ENCODE data around the gene TMEM250.

The TMEM250 gene

GRCh38 chr9:136147038-136147889 is 28.6 kb upstream of the TMEM250 start:
- FAIRE-seq = no peak

DNA sequence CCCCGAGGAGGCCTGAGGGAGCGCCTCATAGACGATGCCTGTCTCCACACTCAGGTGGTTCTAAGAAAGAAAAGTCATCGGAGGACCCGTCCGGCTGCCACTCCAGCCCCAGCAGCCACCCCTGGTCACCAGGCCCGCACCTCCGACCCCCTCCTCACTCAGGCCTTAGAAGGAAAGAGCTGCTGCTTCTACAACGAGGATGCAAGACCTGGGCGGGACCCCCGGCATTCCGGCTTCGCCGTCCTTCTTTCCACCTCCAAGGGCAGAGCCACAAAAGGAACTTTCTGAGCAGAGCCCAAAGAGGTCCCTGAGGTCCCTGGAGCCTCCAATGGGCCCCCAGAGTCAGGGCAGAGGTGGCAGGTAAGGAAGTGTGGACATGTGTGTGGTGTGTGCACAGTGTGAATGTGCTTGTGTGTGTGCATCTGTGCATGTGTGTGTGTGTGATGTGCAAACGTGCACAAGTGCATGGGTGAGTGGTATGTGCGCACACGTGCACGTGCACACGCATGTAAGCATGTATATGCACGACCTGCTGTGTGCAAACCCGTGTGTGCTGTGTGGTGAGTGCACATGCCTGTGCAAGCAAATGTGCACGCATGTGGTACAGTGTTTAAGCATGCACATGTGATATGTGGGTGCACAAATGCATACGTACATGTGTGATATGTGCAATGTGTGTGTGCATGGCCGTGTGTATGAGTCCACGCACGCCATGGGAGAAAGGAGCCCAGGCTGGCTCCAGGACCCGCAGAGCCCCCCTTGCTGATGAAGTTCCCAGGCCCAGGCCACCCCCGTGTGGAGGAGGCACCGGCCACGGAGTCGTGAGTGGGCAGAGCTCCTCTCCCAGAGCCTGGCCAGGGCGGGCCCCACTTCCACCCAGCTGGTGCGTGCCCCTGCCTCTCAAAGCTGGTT is 27.7 kb upstream of the TMEM250 start:
- no peak for FAIRE-seq

DNA sequence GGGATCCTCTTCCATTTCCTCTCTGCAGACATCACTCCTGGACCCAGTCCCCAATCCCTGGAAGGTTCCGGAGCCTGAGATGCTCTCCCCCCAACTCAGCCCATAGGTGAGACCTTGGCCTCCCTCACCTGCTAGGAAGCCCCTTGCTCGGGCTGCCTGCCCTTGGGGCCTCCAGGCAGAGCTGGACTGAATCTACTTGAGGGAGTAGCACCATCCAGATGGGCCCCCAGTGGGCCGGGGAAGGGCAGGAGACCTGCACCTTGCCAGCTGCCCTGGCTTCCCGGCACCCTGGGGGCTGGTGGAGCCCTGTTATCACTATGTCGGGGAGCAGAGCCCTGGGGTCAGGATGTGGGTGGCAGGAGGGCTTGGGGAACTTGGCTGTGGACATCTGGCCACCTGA is 26.9 kb upstream of the TMEM250 start:
- no peak for FAIRE-seq

DNA sequence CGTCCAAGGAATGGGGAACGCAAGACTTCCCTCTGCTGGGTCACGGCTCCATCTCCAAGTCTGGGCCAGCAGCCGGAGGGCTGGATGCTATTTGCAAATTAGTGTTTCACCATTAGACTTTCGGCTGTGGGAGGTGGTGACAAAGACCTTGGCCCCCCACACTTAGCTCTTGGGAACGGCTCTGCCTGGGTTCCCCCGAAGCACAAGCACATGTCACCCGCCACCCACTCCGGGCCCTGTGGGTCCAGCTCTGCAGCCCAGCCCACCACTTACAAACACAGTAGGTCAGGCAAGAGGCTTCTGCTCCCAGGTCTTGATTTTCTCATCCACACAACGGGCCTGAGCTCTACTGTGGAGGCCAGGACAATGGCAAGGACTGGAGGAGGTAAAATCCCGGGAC is 25.8 kb upstream of the TMEM250 start:
- FAIRE-seq = no peak

DNA sequence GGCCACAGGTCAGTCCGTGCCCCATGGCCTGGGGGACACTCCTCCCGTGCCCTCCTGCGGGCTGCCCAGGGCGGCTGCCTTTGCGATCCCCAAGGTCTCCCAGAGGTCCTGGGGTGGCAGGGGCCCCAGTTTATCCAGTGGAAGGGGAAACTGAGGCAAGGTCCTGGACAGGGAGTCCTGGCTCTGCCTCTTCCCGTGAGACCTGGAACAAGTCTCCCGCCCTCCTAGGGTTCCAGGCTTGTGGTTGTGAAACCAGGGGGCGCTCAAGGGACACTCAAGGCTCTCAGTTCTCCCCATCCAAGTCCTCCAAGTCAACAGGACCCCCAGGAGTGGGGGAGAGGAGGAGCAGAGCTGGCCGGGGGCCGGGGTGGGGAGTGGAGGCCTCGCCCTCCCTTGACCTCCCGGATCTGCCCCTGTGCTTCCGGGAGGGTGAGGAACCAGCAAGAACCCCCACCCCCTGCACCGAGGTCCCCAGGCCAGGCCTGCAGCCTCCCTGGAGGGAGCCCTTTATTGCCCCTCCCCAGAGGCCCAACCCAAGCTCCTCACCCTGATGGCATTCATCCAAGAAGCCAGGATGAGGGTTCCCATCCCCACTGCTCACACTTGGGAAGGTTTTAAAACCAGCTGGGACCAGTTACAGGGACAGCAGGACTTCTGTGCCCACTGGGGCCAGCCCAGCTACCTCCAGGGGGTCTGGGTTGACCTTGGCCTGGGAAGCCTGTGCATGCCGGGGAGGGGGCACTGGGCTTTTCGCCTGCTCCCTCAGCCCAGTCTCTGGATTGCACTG is 24.7 kb upstream of the TMEM250 start:
- no peak for FAIRE-seq

DNA sequence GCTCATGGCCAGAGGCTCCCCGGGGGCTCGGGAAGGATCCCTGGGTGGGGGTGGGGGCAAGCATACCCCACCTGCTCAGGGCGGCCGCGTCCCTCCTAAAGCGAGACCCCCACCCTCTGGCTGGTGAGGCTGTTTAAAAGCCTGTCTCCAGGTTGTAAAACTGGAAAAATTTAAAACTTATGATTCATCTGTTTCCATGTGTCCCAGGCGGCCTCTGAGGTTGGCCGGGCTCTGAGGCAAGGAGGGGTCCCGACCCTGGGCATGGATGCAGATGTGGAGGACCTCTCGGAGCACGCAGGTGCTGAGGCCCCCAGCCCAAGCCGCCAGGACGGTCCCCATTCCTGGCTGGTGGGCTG is 24.2 kb upstream of the TMEM250 start:
- no peak for FAIRE-seq

DNA sequence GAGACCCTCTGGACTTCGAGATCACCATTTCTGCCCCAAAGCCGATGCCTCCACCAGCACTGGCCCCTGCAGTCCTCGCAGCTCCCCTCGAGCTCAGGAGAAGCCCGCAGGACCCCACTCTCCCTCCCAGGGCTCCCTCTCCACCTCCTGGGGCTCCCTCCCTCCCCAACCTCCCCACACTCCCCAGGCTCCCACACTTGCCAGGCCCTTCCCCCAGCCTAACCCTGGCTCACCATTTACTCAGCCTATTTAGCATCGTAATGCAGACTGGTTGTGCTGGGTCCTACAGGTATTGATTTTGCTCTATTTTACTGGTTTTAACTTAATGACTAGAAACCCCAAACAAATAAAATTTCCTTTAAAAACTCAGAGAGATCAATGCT is 23.7 kb upstream of the TMEM250 start:
- no peak for FAIRE-seq

DNA sequence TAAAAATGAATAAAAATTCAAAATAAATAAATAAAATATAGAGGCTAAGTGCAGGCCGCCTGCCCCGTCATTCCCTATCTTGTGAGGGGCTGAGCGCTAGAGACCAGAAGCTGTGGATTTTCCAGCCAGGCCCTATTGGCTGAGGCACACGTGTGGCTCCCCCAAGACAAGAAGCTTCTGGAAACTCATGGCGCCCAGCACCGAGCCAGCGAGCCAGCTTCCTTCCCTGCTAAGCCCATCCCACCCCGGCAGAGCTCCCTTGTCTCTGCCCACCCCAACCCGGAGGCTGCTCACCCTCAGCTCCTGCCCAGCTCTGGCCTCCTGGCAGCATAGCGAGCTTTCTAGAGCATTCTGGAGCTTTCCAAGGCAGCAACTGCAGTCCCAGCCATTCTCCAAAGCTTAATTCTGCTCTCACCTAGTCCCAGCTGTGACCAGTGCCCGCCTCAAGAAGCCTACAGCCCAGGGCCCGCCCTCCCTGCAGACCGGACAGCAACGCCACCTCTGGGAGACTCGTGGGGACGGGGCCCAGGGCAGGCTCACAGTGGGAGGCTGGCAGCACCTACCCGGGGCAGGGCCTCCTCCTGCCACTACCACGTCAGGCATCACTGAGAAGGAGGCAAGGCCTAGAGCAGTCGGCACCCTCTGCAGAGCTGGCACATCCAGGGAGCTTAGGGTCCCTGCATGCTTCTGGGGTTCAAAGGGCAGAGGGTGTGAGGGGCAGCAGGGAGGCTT is 23.2 kb upstream of the TMEM250 start:
- FAIRE-seq = no peak

DNA sequence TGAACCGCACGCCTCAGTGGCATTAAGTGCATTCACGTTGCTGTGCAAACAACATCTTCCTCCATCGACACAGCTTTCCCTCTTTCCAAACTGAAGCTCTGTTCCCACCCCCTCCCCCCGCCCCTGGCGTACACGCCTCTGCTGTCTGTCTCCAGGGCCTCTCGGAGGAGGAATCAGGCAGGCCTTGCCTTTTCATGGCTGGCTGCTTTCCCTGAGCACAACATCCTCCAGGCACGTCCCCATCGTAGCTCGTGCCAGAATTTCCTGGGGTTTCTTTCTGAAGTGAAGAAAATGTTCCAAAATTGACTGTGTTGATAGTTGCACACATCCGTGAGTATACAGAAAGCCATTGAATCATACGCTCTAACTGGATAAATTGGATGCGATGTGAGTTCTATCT is 22.3 kb upstream of the TMEM250 start:
- no peak for FAIRE-seq

DNA sequence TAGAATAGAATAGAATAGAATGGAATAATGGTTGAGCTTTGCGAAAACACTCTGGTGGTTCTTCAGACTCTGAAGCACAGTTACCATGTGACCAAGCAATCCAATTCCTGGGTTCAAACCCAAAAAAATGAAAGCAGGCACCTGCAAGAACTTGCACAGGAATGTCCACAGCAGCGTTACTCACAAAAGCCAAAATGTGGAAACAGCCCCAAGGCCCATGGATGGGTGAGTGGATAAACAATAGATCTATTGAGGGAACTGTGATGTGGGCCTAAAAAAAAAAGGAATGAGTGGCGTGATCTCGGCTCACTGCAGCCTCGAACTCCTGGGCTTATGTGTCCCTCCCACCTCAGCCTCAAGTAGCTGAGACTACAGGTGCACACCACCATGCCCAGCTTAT is 21.4 kb upstream of the TMEM250 start:
- FAIRE-seq = no peak

- no peak for FAIRE-seq
Measured at GRCh38 chr9:136138566-136138965, 19.9 kb upstream of the TMEM250 start.

DNA sequence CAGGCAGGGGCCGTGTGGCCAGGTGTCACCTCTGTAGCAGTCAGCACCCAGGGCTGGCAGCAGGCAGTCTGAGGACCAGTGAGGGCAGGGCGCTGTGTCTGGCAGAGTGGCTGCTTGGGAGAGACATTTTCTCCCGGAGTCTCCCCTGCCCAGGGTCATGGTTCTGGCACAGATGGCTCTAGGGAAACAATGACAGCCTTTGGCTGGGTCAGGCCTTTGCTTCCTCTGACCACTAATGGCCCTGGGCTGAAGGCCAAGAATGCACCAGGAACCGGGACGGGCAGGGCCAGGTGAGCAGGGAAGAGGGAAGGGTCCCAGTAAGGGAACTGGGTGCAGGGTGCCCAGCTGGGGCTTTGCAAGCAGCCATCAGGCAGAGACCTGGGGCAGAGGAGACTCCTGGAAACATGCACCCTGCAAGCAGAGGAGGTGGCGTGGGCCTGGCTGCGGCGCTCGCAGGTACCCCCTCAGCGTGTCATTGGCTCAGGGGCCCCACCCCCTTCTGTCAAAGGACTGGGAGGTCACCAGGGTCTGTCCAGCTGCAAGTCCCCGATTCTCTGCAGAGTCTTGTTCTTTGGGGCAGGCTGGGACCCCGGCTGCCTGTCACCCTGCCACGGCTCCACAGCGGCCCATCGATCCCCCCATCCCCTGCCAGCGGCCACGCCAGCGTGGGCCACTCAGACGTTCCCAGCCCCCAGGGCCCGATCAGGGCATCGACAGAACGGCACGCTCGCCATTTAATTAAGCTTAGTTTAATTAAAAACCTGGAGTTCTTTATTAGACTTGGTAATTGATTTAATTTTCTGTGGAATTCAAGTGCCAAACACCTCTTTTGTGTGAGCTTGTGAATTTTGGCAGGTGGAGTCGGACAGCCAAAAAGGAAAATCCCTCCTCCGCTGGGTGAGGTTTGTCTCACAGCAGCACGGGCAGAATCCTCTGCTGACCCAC is 18.9 kb upstream of the TMEM250 start:
- FAIRE-seq = no peak

GRCh38 chr9:136136127-136136925 is 17.7 kb upstream of the TMEM250 start:
- no peak for FAIRE-seq

GRCh38 chr9:136135326-136136126 is 16.9 kb upstream of the TMEM250 start:
- no peak for FAIRE-seq

DNA sequence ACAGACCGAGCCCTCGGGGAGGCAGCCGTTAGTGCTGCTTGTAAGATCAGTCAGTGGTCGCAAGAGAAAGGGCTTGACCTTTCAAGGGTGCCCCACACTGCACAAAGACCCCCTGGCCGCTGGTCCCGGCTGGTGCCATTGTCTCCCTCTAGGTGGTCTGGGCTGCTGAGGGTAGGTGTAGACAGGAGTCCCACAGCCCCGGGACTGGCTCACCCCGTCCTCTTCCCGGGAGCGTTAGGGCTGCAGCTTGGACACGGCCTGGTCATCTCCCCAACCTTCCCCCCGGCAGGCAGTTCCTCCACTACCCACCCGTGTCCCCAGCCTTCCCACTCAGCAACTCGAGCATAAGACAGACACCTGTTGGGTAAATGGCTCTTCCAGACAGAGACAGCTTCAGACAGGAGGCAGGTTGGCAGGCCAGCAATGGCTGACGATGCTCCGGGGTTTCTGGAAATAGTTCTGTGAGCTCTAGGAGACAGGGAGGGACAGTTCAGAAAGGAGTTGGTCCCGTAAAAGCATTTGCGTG is 15.3 kb upstream of the TMEM250 start:
- no peak for FAIRE-seq

GRCh38 chr9:136133191-136133958 is 14.7 kb upstream of the TMEM250 start:
- FAIRE-seq = no peak

GRCh38 chr9:136132512-136133050 is 13.9 kb upstream of the TMEM250 start:
- FAIRE-seq = no peak
